ENCODE data around the gene SFRP2.

SFRP2 gene, protein sequence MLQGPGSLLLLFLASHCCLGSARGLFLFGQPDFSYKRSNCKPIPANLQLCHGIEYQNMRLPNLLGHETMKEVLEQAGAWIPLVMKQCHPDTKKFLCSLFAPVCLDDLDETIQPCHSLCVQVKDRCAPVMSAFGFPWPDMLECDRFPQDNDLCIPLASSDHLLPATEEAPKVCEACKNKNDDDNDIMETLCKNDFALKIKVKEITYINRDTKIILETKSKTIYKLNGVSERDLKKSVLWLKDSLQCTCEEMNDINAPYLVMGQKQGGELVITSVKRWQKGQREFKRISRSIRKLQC

DNA sequence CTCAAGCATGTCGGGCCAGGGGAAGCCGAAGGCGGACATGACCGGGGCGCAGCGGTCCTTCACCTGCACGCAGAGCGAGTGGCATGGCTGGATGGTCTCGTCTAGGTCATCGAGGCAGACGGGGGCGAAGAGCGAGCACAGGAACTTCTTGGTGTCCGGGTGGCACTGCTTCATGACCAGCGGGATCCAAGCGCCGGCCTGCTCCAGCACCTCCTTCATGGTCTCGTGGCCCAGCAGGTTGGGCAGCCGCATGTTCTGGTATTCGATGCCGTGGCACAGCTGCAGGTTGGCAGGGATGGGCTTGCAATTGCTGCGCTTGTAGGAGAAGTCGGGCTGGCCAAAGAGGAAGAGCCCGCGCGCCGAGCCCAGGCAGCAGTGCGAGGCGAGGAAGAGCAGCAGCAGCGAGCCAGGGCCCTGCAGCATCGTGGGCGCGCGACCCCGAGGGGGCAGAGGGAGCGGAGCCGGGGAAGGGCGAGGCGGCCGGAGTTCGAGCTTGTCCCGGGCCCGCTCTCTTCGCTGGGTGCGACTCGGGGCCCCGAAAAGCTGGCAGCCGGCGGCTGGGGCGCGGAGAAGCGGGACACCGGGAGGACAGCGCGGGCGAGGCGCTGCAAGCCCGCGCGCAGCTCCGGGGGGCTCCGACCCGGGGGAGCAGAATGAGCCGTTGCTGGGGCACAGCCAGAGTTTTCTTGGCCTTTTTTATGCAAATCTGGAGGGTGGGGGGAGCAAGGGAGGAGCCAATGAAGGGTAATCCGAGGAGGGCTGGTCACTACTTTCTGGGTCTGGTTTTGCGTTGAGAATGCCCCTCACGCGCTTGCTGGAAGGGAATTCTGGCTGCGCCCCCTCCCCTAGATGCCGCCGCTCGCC lies at the start of gene SFRP2:
TSS of gene SFRP2 (minus strand) at position 671 of the 864 bp plus-strand sequence. CDS start at position 423, 248 bp downstream.
- ChIA-PET POLR2A (no interaction called here), CTCF (no interaction called here)
- peaks cover 7% of the 10 kb centered on the region for H3K4me1 ChIP-seq (ENCODE audit: control insufficient read depth, insufficient read depth, low read length)
- H3K4me3 ChIP-seq (ENCODE audit: low read depth, low read length) = peak within 1 kb of the TSS; percentile 12
- no peaks in the 10 kb centered on the region for H3K36me3 ChIP-seq (ENCODE audit: control insufficient read depth in 2 of 2, insufficient read depth in 1 of 2, low read length in 2 of 2)
- no peaks in the 10 kb centered on the region for H3K9me3 ChIP-seq (ENCODE audit: control insufficient read depth, insufficient read depth, low read depth, low read length)
- TF ChIP-seq, protein P1, sequence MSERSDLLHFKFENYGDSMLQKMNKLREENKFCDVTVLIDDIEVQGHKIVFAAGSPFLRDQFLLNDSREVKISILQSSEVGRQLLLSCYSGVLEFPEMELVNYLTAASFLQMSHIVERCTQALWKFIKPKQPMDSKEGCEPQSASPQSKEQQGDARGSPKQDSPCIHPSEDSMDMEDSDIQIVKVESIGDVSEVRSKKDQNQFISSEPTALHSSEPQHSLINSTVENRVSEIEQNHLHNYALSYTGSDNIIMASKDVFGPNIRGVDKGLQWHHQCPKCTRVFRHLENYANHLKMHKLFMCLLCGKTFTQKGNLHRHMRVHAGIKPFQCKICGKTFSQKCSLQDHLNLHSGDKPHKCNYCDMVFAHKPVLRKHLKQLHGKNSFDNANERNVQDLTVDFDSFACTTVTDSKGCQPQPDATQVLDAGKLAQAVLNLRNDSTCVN (tag by site-specific recombination; optimal IDR thresholded peaks at IDR 0.05) = peak; percentile 45
- TF ChIP-seq, protein P2, sequence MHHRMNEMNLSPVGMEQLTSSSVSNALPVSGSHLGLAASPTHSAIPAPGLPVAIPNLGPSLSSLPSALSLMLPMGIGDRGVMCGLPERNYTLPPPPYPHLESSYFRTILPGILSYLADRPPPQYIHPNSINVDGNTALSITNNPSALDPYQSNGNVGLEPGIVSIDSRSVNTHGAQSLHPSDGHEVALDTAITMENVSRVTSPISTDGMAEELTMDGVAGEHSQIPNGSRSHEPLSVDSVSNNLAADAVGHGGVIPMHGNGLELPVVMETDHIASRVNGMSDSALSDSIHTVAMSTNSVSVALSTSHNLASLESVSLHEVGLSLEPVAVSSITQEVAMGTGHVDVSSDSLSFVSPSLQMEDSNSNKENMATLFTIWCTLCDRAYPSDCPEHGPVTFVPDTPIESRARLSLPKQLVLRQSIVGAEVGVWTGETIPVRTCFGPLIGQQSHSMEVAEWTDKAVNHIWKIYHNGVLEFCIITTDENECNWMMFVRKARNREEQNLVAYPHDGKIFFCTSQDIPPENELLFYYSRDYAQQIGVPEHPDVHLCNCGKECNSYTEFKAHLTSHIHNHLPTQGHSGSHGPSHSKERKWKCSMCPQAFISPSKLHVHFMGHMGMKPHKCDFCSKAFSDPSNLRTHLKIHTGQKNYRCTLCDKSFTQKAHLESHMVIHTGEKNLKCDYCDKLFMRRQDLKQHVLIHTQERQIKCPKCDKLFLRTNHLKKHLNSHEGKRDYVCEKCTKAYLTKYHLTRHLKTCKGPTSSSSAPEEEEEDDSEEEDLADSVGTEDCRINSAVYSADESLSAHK (tag by site-specific recombination; IDR thresholded peaks at IDR 0.05) = no peak
- TF ChIP-seq ZNF223 (tag by site-specific recombination; IDR thresholded peaks at IDR 0.05) (no peak), ZNF274 (IDR thresholded peaks at IDR 0.05; ENCODE audit: low read length) (no peak), ZNF274 (tag by site-specific recombination; IDR thresholded peaks at IDR 0.05; ENCODE audit: borderline replicate concordance) (no peak)
- TF ChIP-seq, protein P3, sequence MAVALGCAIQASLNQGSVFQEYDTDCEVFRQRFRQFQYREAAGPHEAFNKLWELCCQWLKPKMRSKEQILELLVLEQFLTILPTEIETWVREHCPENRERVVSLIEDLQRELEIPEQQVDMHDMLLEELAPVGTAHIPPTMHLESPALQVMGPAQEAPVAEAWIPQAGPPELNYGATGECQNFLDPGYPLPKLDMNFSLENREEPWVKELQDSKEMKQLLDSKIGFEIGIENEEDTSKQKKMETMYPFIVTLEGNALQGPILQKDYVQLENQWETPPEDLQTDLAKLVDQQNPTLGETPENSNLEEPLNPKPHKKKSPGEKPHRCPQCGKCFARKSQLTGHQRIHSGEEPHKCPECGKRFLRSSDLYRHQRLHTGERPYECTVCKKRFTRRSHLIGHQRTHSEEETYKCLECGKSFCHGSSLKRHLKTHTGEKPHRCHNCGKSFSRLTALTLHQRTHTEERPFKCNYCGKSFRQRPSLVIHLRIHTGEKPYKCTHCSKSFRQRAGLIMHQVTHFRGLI (tag by site-specific recombination; IDR thresholded peaks at IDR 0.05) = peak; percentile 60
- H3K27ac ChIP-seq (ENCODE audit: extremely low read depth, low read depth, low read length) = peak within 1 kb of the TSS; percentile 49; the same call in 1 of the 2 replicates

DNA sequence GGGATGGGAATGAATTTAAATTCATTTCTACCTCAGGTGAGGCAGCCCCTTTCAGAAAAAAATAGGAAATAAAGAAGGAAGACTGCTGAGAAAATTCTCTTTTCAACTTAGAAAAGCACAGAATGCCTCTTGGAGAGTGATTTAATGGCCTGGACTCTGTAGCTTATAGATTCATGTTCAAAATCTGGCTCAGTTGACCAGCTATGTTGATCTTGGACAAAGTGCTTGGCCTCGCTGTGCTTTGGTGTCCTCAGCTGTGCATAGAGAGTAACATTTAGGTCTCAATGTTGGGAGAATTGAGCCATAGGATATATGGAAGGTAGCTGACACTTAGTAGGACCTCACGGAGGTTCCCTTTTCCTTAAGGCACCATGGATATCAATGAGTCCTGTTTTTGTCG lies 49.7 kb upstream of the SFRP2 start:
- POLR2A ChIA-PET = no interaction called here
- Histone ChIP-seq H3K9me3 (ENCODE audit: control insufficient read depth, insufficient read depth, low read depth, low read length) (no peaks in the 10 kb centered on the region), H3K4me1 (ENCODE audit: control insufficient read depth, insufficient read depth, low read length) (no peaks in the 10 kb centered on the region), H3K27ac (ENCODE audit: extremely low read depth, low read depth, low read length) (no peak overlapping the region), H3K4me3 (ENCODE audit: low read depth, low read length) (no peak overlapping the region), H3K36me3 (ENCODE audit: control insufficient read depth in 2 of 2, insufficient read depth in 1 of 2, low read length in 2 of 2) (no peaks in the 10 kb centered on the region)
- TF ChIP-seq ZNF530 (tag by site-specific recombination; IDR thresholded peaks at IDR 0.05; ENCODE audit: low read depth) = no peak
- no peak for TF ChIP-seq ZBTB21 (tag by site-specific recombination; IDR thresholded peaks at IDR 0.05)
- TF ChIP-seq, protein P4, sequence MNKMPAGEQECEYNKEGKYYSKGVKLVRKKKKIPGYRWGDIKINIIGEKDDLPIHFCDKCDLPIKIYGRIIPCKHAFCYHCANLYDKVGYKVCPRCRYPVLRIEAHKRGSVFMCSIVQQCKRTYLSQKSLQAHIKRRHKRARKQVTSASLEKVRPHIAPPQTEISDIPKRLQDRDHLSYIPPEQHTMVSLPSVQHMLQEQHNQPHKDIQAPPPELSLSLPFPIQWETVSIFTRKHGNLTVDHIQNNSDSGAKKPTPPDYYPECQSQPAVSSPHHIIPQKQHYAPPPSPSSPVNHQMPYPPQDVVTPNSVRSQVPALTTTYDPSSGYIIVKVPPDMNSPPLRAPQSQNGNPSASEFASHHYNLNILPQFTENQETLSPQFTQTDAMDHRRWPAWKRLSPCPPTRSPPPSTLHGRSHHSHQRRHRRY (tag by site-specific recombination; IDR thresholded peaks at IDR 0.05) = no peak
- TF ChIP-seq ZFP3 (tag by site-specific recombination; IDR thresholded peaks at IDR 0.05; ENCODE audit: low read depth) = no peak
- TF ChIP-seq, protein P5, sequence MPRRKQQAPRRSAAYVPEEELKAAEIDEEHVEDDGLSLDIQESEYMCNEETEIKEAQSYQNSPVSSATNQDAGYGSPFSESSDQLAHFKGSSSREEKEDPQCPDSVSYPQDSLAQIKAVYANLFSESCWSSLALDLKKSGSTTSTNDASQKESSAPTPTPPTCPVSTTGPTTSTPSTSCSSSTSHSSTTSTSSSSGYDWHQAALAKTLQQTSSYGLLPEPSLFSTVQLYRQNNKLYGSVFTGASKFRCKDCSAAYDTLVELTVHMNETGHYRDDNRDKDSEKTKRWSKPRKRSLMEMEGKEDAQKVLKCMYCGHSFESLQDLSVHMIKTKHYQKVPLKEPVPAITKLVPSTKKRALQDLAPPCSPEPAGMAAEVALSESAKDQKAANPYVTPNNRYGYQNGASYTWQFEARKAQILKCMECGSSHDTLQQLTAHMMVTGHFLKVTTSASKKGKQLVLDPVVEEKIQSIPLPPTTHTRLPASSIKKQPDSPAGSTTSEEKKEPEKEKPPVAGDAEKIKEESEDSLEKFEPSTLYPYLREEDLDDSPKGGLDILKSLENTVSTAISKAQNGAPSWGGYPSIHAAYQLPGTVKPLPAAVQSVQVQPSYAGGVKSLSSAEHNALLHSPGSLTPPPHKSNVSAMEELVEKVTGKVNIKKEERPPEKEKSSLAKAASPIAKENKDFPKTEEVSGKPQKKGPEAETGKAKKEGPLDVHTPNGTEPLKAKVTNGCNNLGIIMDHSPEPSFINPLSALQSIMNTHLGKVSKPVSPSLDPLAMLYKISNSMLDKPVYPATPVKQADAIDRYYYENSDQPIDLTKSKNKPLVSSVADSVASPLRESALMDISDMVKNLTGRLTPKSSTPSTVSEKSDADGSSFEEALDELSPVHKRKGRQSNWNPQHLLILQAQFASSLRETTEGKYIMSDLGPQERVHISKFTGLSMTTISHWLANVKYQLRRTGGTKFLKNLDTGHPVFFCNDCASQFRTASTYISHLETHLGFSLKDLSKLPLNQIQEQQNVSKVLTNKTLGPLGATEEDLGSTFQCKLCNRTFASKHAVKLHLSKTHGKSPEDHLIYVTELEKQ (tag by site-specific recombination; IDR thresholded peaks at IDR 0.05; ENCODE audit: borderline replicate concordance) = no peak
- no peak for TF ChIP-seq ZNF157 (tag by site-specific recombination; IDR thresholded peaks at IDR 0.05)
- TF ChIP-seq ZFP41 (tag by site-specific recombination; IDR thresholded peaks at IDR 0.05; ENCODE audit: borderline replicate concordance) = no peak
- CTCF ChIA-PET = interaction anchor here (0.5 kb wide), 1 partner anchor 369 kb away, joined by 3 read pairs; no protein-coding TSS in a partner anchor
